HG03097 (cell line): ENCODE data around the gene BIRC7.

Experiments used
- ATAC-seq: cut with Tn5 transposase; IDR thresholded peaks from one replicate; pipeline ENCODE4 v1.9.1; 2021; ENCODE audit not compliant: unreplicated experiment, low FRiP score

Gene BIRC7, protein sequence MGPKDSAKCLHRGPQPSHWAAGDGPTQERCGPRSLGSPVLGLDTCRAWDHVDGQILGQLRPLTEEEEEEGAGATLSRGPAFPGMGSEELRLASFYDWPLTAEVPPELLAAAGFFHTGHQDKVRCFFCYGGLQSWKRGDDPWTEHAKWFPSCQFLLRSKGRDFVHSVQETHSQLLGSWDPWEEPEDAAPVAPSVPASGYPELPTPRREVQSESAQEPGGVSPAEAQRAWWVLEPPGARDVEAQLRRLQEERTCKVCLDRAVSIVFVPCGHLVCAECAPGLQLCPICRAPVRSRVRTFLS

GRCh38 chr20:63235399-63235983 lies at the start of gene BIRC7:
TSS of gene BIRC7 (plus strand) at chr20:63235905. CDS start at chr20:63236097, 192 bp downstream.
- ATAC-seq: no peak

DNA sequence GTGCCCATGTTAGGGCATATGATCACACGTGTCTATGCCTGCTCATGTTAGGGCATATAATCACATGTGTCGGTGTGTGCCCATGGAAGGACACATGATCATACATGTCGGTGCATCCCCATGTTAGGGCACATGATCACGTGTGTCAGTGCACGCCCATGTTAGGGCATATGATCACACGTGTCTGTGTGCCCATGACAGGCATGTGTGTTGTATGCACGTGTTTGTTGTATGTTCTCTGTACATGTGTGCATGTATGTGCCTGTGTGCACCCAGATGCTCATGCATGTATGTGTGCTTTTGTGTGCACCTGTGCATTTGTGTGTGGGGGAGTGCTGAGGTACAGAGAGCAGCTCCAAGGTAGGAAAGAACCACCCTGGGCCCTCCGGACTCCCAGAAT lies 49.6 kb upstream of the BIRC7 start:
- ATAC-seq: no peak

DNA sequence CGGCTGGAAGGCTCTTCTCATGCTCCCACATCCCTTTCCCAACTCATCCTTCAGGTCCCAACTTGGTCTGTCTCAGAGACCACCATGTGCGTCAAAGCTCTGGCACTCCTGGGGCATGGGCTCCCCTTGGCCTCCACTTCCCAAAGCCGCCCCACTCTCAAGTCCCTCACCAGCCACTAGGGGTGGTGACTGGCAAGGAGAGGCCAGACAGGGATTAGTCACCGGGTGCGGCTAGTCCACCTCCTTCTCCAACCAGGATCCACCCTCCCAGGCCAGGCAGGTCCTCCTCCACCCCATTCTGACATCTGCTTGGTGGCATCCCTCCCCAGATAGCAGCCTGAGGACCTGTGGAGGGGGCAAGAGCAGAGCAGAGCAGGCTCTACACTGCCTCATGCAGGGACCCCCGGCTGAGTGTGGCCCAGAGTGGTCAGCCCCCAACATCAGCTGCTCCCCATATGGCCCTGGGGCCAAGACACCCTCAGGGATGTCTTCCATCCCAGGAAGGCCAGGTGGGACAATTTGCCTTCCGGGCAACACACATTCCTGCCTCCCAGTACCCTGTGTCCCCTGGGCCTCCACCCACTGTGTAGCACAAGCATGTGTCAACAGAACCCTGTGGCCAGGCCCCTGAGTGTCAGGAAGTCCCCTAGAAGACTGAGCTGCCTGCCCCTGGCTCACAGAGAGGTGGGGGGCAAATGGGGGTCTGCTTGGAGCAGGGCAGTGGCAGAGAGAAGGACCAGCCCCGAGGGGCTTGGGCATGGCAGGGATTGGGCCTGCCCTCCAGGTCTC lies 49.0 kb upstream of the BIRC7 start:
- ATAC-seq: no peak

DNA sequence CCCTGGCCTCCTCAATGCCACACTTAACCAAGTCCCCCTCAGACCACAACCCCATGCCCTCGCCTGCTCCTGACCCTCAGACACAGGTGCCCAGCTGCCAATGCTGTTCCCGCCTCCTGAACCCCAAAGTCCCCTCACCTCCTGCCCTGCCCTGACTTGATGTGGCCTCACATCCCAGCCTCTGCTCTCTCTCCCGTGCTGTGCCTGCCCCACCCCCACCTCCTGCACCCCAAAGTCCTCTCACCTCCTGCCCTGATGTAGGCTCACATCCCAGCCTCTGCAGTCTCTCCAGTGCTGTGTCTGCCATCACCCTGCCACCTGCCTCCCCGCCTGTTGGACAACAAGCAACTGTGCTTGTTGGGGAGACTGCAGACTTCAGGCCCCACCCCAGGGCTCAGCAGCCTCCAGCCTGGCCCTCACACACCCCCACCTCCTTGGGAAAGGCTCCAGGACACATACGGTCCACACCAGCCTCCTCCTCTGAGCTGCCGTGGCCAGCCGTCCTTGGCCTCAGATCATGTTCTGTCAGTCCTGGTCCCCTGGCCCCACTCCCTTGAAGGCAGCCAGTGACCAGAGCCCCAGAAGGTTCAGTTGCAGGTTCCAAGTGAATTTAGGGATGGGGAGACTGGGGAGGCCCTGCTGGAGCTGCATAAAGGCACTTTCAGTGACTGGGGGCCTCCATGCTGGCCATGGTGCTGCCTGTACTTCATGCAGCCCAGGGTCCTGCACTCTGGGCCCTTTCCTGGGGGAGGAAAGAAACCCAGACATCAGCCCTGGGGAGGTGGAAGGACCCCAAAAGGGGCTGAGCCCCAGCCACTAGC lies 48.2 kb upstream of the BIRC7 start:
- no peak for ATAC-seq

DNA sequence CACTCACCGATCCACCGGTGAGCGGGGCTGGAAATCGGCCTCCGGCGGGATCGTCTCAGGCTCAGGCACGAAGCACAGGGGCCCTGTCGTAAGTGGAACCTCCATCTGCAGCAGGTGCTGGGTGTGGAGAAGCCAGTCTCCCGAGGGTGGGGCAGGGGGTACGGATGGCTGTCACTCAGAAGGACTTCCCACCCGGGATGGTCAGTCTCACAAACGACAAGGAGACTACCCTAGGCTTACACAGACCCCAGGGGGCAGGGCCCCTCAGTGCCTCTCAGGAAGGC lies 47.6 kb upstream of the BIRC7 start:
- no peak for ATAC-seq

- no peak for ATAC-seq
Observed at GRCh38 chr20:63188641-63189321, 46.9 kb upstream of the BIRC7 start.

GRCh38 chr20:63189322-63189642 lies 46.4 kb upstream of the BIRC7 start:
- ATAC-seq: no peak

DNA sequence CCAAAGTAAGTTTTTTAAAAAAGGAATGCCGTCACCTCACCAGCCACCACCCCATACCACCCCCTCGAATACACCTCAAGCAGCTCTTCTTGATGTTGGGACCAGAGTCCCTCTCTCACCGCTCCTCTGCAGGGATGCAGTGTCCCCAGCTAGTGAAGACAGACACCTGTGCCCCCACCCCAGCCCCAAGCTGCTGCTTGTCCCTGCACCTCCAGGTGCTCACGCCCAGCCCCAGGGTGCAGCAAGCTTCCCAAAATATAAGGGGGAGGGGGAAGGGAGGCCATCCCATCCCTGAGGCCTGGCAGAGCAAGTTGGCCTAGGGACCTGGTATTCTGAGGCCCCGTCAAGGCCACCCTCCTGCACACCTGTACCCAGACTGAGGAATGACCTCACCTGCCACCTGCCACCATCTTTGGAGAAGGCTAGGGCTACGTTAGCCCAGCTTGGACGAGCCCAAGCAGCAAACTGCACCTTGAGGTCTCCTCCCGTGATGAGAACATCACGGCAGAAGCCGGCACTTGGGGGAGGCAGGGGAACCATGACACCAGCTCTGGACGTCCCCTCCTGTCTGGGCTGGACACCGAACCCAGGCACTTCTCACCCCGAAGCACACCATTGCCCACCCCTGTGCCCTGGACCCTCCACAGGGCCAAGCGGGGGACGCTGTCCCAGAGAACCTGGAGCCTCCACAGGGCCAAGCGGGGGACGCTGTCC lies 45.7 kb upstream of the BIRC7 start:
- ATAC-seq: no peak

- ATAC-seq: no peak
Observed at GRCh38 chr20:63190828-63191227, 44.9 kb upstream of the BIRC7 start.

DNA sequence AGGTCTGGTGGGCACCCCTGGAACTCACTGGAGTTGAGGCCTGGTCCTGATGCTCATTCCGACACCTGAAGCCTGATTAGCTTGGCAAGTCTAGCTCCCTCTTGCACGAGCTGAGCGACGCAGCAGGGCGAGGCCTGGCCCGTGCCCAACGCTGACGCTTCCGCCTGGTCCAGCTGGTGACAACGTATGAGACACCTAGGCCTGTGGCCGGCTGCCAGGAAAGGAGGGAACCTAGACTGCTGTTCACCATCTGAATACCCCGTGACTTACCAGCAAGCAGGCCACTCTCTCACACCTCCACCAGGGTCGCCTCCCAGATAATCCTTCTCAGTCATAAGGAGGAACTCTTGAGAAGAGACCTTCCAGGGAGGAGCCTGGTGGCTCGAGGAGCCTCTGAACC lies 44.3 kb upstream of the BIRC7 start:
- ATAC-seq: no peak

DNA sequence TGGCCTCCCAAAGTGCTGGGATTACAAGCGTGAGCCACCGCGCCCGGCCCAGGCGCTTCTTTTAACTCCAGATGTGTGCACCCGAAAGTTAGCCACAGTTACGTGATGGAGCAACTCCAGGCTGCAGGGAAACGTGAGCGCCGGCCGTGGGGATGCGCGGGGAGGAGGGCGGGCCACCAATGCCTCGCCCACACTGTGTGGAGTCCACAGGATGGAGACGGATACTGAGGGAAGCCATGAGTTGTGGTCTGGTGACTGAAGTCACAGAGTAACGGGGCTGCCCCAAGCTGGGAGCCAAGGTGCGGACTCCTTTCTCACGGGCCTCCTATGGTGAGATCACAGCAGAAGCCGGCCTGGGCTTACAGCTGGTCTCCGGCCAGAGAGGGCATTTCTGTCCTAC lies 43.0 kb upstream of the BIRC7 start:
- ATAC-seq: no peak

DNA sequence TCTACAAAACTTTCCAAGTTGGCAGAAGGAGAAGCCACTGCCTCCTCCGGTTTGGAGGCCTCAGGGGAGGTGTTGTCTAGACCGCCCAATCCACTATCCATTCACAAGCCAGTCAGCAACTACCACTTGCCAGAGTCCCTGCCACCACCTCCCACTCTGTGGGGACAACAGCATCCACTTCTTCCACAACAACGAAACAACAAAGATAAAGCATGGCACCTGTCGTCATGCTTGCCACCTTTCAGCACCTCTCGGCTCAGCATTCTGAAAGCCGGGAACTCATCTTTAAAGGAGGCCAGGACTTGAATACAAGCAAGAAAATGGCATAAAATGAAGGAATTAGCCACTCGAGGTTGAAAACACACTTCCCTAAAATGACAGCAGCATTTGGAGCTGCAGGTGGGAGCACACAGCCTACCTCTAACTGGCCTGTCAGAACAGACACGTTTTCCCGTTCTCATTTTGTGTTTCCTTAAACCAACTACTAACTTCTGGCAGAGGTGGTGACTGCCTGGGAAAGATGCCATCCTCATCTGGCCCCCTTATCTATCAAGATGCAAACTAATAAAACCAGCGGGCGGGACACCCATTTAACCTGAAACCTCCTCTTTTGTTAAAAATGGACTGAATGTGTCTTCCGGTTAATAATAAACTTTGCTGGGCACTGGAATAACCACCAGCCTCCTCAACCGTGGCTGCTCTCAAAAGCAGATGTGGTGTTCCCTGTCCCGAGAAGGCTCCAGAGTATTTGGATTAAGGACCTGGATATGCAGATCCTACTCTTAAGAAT lies 41.5 kb upstream of the BIRC7 start:
- no peak for ATAC-seq

DNA sequence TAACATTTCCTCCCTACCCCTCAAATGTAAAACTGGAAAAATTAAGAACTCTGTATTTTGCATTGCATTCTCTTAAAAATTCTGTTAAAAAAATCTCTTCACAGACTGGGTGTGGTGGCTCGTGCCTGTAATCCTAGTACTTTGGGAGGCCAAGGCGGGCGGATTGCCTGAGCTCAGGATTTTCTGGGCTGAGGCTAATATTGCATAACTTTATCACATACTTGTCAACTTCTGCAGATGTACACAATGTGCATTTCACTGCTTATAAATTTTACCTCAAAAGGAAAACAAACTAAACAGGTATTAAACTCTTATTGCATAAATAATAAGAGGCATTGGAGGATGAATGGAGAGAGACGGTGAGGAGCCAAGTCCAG lies 40.9 kb upstream of the BIRC7 start:
- ATAC-seq: no peak

- ATAC-seq: no peak
Observed at GRCh38 chr20:63196768-63197470, 38.8 kb upstream of the BIRC7 start.

- ATAC-seq: no peak
Observed at GRCh38 chr20:63198606-63199005, 37.1 kb upstream of the BIRC7 start.

- no peak for ATAC-seq
Observed at GRCh38 chr20:63202021-63202420, 33.7 kb upstream of the BIRC7 start.

DNA sequence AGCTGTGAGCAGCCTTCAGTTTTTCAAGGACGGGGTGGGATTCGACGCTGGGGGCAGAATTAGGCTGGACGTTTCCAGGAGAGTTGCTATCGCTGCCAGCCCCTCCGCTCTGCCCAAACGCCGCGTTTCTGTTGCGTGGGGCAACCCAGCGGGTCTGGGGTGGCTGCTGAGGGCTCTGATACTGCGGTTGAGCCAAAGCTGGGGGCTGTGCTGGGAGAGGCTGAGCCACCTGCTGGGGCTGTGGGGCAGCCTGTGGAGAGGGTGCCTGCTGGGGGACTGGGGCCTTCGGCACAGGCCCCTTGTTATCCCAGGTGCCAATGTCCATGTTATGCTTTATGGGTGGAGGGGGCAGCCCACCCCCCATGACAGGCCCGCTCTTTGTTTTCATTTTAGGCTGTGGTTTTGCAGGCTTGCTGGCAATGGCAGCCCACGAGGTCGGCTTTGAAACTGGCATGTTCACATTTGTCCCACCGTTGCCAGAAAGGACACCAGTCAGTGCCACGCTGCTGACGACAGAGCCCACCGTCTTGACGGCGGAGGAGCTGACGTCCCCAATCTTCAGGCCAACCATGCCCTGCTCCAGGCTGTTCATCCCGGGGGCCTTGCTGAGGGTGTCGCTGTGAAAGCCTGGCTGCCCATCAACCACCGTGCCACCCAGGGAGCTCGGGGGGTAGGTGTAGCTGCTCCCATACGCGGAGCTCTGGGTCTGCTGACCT lies 32.7 kb upstream of the BIRC7 start:
- ATAC-seq: no peak

- no peak for ATAC-seq
Observed at GRCh38 chr20:63204362-63204761, 31.3 kb upstream of the BIRC7 start.
